Activated CD4-positive, CD25-positive, alpha-beta regulatory T cell (primary cell): ENCODE data around the gene ERGIC1.
"Not testable (repeated sequence)": the region's sequence is repeated elsewhere in the genome, so short reads cannot be mapped to it uniquely, and the experiment has no call there.

Experiments used
- DNase-seq, 4 experiments: peaks; one replicate each; lab custom pipeline; 2025; lab: John Stamatoyannopoulos, UW

The ERGIC1 gene

GRCh38 chr5:172833686-172834414 is at the start of gene ERGIC1:
TSS of gene ERGIC1 (plus strand) at chr5:172834251. CDS start at chr5:172834414, 163 bp downstream.
- DNase-seq, result peak; percentile 14 to 48 (median 46)

- no peak for DNase-seq
Observed at GRCh38 chr5:172785429-172786088, 48.5 kb upstream of the ERGIC1 start.

GRCh38 chr5:172786736-172787462 is 47.2 kb upstream of the ERGIC1 start:
- no peak for DNase-seq

GRCh38 chr5:172787538-172787937 is 46.5 kb upstream of the ERGIC1 start:
- not testable (repeated sequence) for DNase-seq

GRCh38 chr5:172788771-172789686 is 45.0 kb upstream of the ERGIC1 start:
- DNase-seq, result no peak

GRCh38 chr5:172789687-172790495 is 44.2 kb upstream of the ERGIC1 start:
- DNase-seq, result no peak

- DNase-seq, result no peak
Observed at GRCh38 chr5:172790496-172790889, 43.6 kb upstream of the ERGIC1 start.

GRCh38 chr5:172791286-172791685 is 42.8 kb upstream of the ERGIC1 start:
- DNase-seq, result no peak

GRCh38 chr5:172791726-172792445 is 42.2 kb upstream of the ERGIC1 start:
- DNase-seq, result no peak

- no peak for DNase-seq
Observed at GRCh38 chr5:172792701-172793570, 41.1 kb upstream of the ERGIC1 start.

GRCh38 chr5:172793577-172794488 is 40.2 kb upstream of the ERGIC1 start:
- no peak for DNase-seq

GRCh38 chr5:172795318-172795977 is 38.6 kb upstream of the ERGIC1 start:
- no peak for DNase-seq

- no peak for DNase-seq
Observed at GRCh38 chr5:172796306-172796705, 37.7 kb upstream of the ERGIC1 start.

- no peak for DNase-seq
Observed at GRCh38 chr5:172797771-172798191, 36.3 kb upstream of the ERGIC1 start.

- DNase-seq, result no peak
Observed at GRCh38 chr5:172798422-172799215, 35.4 kb upstream of the ERGIC1 start.

- no peak for DNase-seq
Observed at GRCh38 chr5:172799416-172799815, 34.6 kb upstream of the ERGIC1 start.

- no peak for DNase-seq
Observed at GRCh38 chr5:172800088-172800551, 33.9 kb upstream of the ERGIC1 start.
